Activated CD4-positive, alpha-beta T cell treated with anti-CD3 and anti-CD28 coated beads, Interleukin-2, amount 10 ng/mL, durations not matched to agents 7 days and 5 days (primary cell): ENCODE data around the gene RTN4RL2. TPM values are rescaled to one million over a fixed set of nuclear protein-coding genes. Genes with fewer than 3 reads are reported as not detected.
"Not testable (repeated sequence)": the region's sequence is repeated elsewhere in the genome, so short reads cannot be mapped to it uniquely, and the experiment has no call there.

ENCODE experiments used
- CTCF ChIA-PET: fragments of 350-600 bp; sonication (Branson Sonifier 250); formaldehyde crosslinking; loops from one replicate; lab custom pipeline; 2021; ENCODE audit warnings: antibody characterized with exemption; lab: Charles Lee
- POLR2A ChIA-PET: fragments of 350-600 bp; sonication (Branson Sonifier 250); formaldehyde crosslinking; loops from one replicate; lab custom pipeline; 2021; ENCODE audit warnings: antibody characterized with exemption; lab: Charles Lee
- DNase-seq: peaks from one replicate; pipeline ENCODE4 v3.0.0-alpha.2; 2020
- H3K27ac Mint-ChIP-seq: one replicate; pipeline ENCODE4 v1.8.0; 2021; ENCODE audit warnings: mild to moderate bottlenecking, moderate library complexity, mixed read lengths
- H3K27me3 Mint-ChIP-seq: one replicate; pipeline ENCODE4 v1.8.0; 2021; ENCODE audit warnings: mixed read lengths
- H3K36me3 Mint-ChIP-seq: one replicate; pipeline ENCODE4 v1.8.0; 2021; ENCODE audit warnings: low read depth, mixed read lengths
- H3K4me1 Mint-ChIP-seq: one replicate; pipeline ENCODE4 v1.8.0; 2021; ENCODE audit warnings: mixed read lengths
- H3K4me3 Mint-ChIP-seq: one replicate; pipeline ENCODE4 v1.8.0; 2021; ENCODE audit warnings: mild to moderate bottlenecking, moderate library complexity, mixed read lengths
- H3K9me3 Mint-ChIP-seq: one replicate; pipeline ENCODE4 v1.8.0; 2021; ENCODE audit warnings: mixed read lengths
- total RNA-seq, 2 experiments: library from RNA; stranded (reverse); gene quantifications; one replicate each; pipeline ENCODE4 v1.2.3, GENCODE V29; 2021

The RTN4RL2 gene
- total RNA-seq, 2 experiments from 2014 or later: 0.35 TPM; not detected in 1

DNA sequence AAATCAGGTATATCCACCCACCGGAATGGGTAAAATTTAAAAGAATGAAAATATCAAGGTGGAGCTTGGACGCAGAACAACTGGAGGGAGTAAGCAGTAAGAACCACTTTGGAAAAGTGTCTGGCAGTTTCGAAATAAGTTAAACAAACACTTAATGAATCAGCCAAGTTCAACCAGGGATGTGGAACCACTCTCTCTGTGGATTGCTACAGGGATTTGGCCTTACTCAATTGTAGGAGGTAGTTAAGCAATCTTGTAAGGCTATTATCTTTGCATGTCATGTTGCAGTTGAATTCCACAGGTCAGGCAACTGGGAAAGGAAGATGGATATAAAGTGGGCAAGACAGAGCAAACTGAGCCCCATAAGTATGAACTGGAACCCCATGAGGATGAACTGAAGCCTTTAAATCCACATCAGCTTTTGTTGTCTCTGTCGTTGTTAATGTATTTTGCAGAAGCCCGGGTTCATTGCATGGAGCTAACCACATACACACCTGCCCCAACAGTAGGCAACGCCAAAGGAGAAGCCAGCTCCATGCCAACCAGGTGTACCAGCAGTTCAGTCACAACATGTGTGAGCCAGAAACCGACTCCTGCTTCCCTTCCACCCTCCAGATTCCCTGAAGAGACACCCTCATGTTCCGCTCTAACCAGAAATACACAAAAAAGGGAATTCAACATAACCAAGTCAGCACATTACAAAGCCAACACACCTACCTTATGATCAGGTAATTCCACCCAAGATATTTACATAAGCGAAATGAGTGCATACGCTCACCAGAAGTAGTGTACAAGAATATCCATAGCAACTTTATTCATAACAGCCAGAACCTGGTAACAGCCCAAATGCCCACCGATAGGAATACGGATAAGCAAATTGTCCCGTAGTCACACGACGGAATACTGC lies 25.4 kb upstream of the RTN4RL2 start:
- Mint-ChIP-seq H3K4me3 (no peak overlapping the region), H3K9me3 (no peaks in the 10 kb centered on the region), H3K27me3 (peaks cover 7% of the 10 kb centered on the region), H3K4me1 (peaks cover 3% of the 10 kb centered on the region), H3K27ac (no peak overlapping the region), H3K36me3 (no peaks in the 10 kb centered on the region)
- no peak for DNase-seq
- POLR2A ChIA-PET: no interaction called here
- CTCF ChIA-PET: interaction anchor here (3.6 kb wide), 1 partner anchor 10 kb away, joined by 13 read pairs; no protein-coding TSS in a partner anchor

DNA sequence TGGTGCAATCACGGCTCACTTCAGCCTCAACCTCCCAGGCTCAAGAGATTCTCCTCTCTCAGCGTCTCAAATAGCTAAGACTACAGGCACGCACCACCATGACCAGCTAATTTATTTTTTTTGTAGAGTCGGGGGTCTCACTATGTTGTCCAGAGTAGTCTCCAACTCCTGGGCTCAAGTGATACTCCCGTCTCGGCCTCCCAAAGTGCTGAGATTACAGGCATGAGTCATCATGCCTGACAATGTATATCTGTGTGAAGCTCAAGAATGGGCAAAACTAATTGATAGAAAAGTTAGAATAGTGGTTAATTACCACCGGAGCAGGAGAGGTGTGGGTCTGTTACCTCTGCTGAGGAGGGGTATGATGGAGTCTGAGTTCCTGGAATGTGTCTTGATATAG lies 24.3 kb upstream of the RTN4RL2 start:
- no peaks in the 10 kb centered on the region for H3K36me3 Mint-ChIP-seq
- ChIA-PET POLR2A (no interaction called here), CTCF (interaction anchor here (0.6 to 3.6 kb wide), 3 partner anchors 11 to 81 kb away, joined by 3 to 13 read pairs (median 4); no protein-coding TSS in a partner anchor)
- H3K9me3 Mint-ChIP-seq: no peaks in the 10 kb centered on the region
- H3K27ac Mint-ChIP-seq: no peak overlapping the region
- no peak overlapping the region for H3K4me3 Mint-ChIP-seq
- peaks cover 7% of the 10 kb centered on the region for H3K27me3 Mint-ChIP-seq
- DNase-seq: no peak
- H3K4me1 Mint-ChIP-seq: peaks cover 3% of the 10 kb centered on the region

DNA sequence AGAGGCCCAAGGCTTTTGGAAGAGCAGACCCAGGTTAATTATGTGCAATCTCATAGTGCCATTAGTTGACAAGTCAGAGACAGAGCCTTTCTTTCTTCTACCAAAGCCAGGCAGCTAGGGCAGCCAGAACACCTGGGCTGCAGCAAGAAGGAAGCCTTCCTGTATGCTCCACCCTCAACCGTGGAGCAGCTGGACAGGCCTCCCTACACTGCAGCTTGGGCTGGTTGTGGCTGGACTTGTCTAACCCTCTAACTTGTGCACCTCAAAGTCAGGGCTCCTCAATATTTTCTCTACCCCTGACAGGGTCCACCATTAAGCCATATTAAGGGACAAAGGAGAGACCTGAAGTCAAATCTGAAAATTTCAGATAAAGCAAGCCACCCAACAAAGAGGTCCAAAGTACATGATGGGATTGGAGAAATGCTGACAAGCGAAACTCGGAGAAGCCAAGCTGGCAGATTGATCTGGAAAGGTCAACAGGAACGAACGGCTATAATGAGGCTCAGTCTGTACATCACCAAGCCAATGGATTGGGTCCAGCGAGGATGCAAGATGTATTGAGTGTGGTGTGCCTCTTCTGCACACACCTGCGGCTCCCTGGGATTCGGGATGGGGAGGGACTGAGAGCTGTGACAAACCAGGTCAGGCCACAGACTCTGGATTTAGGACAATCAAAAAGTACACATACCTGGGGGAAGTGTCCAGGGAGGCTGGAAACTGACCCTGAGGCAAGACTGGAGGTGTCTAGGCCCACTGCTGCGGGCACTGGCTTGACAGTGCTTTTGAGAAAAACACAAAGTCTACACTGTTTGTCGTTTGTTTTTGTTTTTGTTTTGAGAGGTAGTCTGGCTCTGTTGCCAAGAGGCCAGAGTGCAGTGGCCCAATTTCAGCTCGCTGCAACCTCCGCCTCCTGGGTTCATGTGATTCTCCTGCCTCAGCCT lies 21.7 kb upstream of the RTN4RL2 start:
- DNase-seq: no peak
- ChIA-PET POLR2A (no interaction called here), CTCF (interaction anchor here (1.3 to 2.1 kb wide), 3 partner anchors 11 to 41 kb away, joined by 3 to 11 read pairs (median 5); no protein-coding TSS in a partner anchor)
- Mint-ChIP-seq H3K4me1 (no peaks in the 10 kb centered on the region), H3K36me3 (no peaks in the 10 kb centered on the region), H3K9me3 (no peaks in the 10 kb centered on the region), H3K4me3 (no peak overlapping the region), H3K27me3 (peaks cover 7% of the 10 kb centered on the region), H3K27ac (no peak overlapping the region)

DNA sequence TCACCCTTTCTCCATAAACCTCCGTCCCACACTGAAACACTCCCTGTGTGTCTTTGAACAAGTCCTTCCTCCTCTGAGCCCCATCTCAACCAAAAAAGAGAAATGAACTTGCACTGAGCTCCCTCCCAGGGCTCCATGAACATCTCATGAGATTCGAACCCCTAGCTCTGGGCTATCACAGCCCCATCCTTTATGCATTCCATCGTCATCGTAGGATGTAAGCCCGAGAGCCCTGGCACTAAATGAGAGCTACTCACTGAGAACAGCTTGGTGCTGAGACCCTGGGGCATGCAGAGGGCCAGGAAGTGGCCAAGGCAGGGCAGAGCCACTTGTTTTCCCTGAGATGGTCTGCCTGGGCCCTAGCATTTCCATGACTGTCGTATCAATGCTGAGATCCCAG lies 20.5 kb upstream of the RTN4RL2 start:
- H3K4me3 Mint-ChIP-seq: no peak overlapping the region
- no peaks in the 10 kb centered on the region for H3K36me3 Mint-ChIP-seq
- ChIA-PET POLR2A (no interaction called here), CTCF (interaction anchor here (1.3 to 2.1 kb wide), 4 partner anchors 9 to 40 kb away, joined by 3 to 11 read pairs (median 6); no protein-coding TSS in a partner anchor)
- no peaks in the 10 kb centered on the region for H3K9me3 Mint-ChIP-seq
- DNase-seq: no peak
- H3K27ac Mint-ChIP-seq: no peak overlapping the region
- peaks cover 3% of the 10 kb centered on the region for H3K27me3 Mint-ChIP-seq
- no peaks in the 10 kb centered on the region for H3K4me1 Mint-ChIP-seq

DNA sequence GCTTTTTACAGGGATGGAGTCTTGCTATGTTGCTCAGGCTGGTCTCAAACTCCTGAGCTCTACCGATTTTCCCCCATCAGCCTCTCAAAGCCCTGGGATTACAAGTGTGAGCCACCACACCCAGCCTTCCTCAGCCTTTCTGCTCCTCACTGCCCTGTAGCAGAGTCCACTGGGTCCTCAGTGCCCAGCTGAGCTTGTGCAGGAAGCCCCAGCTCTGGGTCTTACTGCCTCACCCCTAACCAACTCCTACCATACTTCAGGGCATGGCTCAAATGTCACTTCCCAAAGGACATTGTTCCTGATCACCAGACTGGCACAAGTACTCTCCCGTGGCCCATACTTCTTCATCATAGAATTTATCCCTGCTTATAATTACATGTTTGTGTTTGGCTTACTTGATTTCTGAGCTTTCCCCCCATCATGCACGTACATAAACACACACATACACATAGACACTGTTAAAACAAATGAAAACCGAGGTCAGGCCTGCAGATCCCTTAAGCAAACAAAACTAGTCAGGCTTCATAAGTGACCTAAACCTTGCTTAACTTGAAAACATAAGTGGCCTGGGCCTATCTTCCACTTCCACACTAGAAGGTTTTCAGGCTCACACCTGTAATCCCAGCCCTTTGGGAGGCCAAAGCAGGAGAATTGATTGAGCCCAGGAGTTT lies 19.4 kb upstream of the RTN4RL2 start:
- H3K4me1 Mint-ChIP-seq: no peaks in the 10 kb centered on the region
- POLR2A ChIA-PET: no interaction called here
- no peak overlapping the region for H3K4me3 Mint-ChIP-seq
- CTCF ChIA-PET: interaction anchor here (1.6 to 2.1 kb wide), 3 partner anchors 9 to 13 kb away, joined by 6 to 11 read pairs (median 6); no protein-coding TSS in a partner anchor
- peaks cover 2% of the 10 kb centered on the region for H3K27me3 Mint-ChIP-seq
- H3K27ac Mint-ChIP-seq: no peak overlapping the region
- DNase-seq: no peak
- no peaks in the 10 kb centered on the region for H3K9me3 Mint-ChIP-seq
- no peaks in the 10 kb centered on the region for H3K36me3 Mint-ChIP-seq

DNA sequence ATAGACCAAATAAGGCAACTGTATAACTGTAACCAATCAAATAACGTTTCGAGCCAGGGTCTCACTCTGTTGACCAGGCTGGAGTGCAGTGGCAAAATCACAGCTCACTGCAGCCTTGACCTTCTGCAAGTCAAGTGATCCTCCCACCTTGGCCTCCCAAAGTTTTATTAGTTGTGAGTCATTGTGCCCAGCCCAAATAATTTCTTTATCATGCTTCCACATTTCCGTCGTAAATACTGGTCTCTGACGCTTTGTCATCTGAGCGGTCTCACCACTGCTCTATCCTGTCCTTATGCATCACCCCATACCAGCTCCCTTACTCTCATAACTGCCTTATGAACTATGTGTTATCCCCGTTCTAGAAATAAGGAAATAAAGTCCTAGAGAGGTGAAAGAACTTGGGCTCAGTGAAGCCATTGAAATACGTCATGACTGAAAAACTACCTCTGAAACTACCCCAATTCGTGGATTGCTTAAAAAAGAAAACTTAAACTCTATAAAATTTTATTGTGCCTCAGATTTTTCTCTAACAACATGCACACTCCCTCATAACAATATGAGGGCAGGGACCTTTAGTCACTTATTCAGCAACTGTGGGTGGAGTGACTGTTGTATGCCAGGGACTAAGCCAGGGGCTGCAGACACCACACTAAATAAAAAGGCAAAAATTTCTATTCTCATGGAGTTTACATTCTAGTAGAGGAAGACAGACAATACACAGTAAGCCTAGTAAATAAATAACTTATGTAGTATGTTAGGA lies 15.8 kb upstream of the RTN4RL2 start:
- Mint-ChIP-seq H3K4me1 (no peaks in the 10 kb centered on the region), H3K27ac (no peak overlapping the region), H3K4me3 (no peak overlapping the region), H3K36me3 (no peaks in the 10 kb centered on the region), H3K27me3 (peaks cover 9% of the 10 kb centered on the region), H3K9me3 (no peaks in the 10 kb centered on the region)
- ChIA-PET POLR2A (no interaction called here), CTCF (interaction anchor here (1.9 kb wide), 1 partner anchor 12 kb away, joined by 6 read pairs; no protein-coding TSS in a partner anchor)
- DNase-seq: no peak

DNA sequence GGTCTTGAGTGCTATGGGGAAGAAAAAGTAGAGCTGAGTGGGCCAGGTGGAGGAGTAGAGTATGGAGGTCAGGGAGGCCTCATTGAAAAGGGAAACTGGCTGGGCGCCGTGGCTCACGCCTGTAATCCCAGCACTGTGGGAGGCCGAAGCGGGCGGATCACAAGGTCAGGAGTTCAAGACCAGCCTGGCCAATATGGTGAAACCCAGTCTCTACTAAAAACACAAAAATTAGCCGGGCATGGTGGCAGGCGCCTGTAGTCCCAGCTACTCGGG lies 15.3 kb upstream of the RTN4RL2 start:
- H3K4me3 Mint-ChIP-seq, H3K9me3 Mint-ChIP-seq, H3K27ac Mint-ChIP-seq, H3K4me1 Mint-ChIP-seq, POLR2A ChIA-PET, DNase-seq, H3K36me3 Mint-ChIP-seq: not testable (repeated sequence)
- CTCF ChIA-PET: interaction anchor here (1.9 kb wide), 1 partner anchor 11 kb away, joined by 6 read pairs; no protein-coding TSS in a partner anchor
- peaks cover 14% of the 10 kb centered on the region for H3K27me3 Mint-ChIP-seq

DNA sequence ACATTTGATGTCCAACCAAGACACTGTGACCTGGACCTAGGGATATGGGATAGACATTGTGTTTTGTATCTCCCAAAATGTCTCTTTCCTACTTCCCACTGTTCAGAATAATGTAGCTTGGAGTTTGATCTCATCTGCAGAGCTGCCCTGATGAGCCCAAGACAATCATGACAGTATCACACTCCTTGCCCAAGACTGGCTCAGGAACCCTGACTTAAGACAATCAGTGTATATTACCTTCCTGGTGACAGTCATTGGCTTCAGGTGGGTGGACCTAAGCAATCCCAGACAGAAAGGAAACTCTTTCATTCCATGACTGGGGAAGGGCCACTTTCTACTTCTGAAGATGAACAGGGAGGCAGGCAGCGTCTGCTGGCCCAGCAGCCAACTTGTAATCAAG lies 14.3 kb upstream of the RTN4RL2 start:
- Mint-ChIP-seq H3K4me3 (no peak overlapping the region), H3K4me1 (no peaks in the 10 kb centered on the region), H3K27me3 (peaks cover 20% of the 10 kb centered on the region), H3K27ac (no peak overlapping the region), H3K9me3 (no peaks in the 10 kb centered on the region), H3K36me3 (no peaks in the 10 kb centered on the region)
- DNase-seq: no peak
- POLR2A ChIA-PET: no interaction called here
- CTCF ChIA-PET: interaction anchor here (0.7 to 1.9 kb wide), 2 partner anchors 10 to 82 kb away, joined by 3 to 6 read pairs; no protein-coding TSS in a partner anchor

DNA sequence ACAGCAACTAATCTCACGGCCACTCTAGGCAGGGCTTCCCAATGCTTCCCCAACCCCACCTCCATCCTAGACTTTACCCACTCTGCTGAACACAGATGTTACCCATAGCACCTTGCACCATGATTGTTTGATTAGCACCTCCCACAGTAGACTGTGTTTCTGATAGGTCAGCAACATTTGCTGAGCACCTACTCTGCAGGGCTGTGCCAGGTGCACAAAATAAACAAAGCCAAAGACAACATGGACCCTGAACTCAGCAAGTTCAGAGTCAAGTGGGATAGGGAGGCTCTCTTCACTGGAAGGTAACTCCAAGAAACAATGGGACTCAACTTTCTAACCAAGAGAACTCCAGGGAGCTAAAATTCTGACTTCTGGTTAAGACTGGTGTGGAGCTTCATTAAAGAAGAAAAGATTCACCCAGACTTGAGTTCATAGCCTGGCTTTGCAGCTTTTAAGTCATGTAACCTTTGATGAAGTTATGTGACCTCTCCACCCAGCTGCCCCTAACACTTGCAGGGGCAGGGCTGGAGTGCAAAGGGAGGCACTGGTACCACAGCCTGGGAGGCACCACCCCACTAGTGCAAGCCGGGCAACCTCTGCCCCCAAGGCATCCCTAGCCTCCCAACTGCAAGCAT lies 6.7 kb upstream of the RTN4RL2 start:
- ChIA-PET CTCF (interaction anchor here (0.7 to 1.6 kb wide), 3 partner anchors 23 to 63 kb away, joined by 3 to 4 read pairs (median 4); no protein-coding TSS in a partner anchor), POLR2A (no interaction called here)
- Mint-ChIP-seq H3K27ac (no peak overlapping the region), H3K4me3 (no peak overlapping the region), H3K27me3 (peaks cover 43% of the 10 kb centered on the region), H3K36me3 (no peaks in the 10 kb centered on the region), H3K4me1 (peaks cover 13% of the 10 kb centered on the region), H3K9me3 (no peaks in the 10 kb centered on the region)
- no peak for DNase-seq

DNA sequence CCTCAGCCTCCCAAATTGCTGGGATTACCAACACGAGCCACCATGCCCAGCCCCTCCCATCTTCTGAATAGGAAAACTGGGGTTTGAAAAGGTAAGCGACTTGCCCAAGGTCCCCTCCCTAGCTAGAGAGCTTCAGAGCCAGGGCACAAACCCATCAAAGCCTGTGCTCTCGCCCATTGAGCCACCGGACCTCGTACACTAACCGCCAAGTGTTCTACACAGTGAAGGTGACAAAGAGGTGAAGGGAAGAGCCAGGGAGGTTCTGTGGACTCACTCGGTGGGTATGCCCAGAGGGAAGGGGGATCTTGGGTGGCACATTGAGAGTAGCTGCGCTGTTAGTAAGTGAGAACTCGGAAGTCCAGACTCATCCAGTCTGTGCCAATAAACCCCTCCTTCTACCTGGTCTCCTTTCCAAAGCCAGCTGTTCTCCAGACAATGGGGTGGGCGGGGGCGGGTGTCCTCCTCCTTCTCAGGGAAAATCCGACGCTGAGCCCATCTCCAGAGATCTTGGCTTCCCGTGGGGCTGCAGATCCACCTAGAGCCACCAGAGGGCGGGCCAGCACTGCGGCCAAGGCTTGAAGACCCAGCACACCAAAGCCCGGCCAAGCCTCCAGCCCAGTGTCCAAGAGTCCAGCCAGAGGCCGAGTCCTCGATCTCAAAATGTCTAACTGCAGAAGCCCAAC lies 3.2 kb upstream of the RTN4RL2 start:
- peaks cover 27% of the 10 kb centered on the region for H3K4me1 Mint-ChIP-seq
- CTCF ChIA-PET: interaction anchor here (0.6 to 3.9 kb wide), 28 partner anchors 11 to 358 kb away, joined by 3 to 30 read pairs (median 4); partner anchors contain the start of genes SLC43A1 and UBE2L6
- peaks cover 53% of the 10 kb centered on the region for H3K27me3 Mint-ChIP-seq
- POLR2A ChIA-PET: no interaction called here
- no peak overlapping the region for H3K4me3 Mint-ChIP-seq
- H3K27ac Mint-ChIP-seq: peak overlapping the region; percentile 44
- no peaks in the 10 kb centered on the region for H3K36me3 Mint-ChIP-seq
- no peaks in the 10 kb centered on the region for H3K9me3 Mint-ChIP-seq
- DNase-seq: peak; percentile 74

DNA sequence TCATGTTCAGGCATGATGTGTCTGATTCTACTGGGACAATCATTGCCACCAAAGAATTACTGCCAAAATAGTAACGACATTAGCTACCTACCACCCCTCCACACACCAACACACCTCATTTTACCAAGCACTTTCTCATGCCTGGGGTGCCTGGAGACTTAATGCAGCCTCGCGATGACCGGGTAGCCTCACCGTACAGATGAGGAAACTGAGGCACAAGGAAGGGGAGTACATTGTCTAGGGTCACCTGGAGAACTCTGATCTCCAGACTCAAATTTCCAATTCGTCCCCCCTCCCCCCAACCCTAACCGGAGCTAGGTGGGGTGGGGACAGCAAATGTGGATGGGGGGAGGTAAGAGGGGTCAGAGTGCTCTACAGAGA lies 2.7 kb upstream of the RTN4RL2 start:
- peaks cover 29% of the 10 kb centered on the region for H3K4me1 Mint-ChIP-seq
- ChIA-PET CTCF (interaction anchor here (0.6 to 3.9 kb wide), 32 partner anchors 15 to 357 kb away, joined by 3 to 30 read pairs (median 4); partner anchors contain the start of genes SLC43A1 and UBE2L6), POLR2A (no interaction called here)
- peaks cover 53% of the 10 kb centered on the region for H3K27me3 Mint-ChIP-seq
- peak overlapping the region; percentile 44 for H3K27ac Mint-ChIP-seq
- DNase-seq: no peak
- no peaks in the 10 kb centered on the region for H3K9me3 Mint-ChIP-seq
- no peak overlapping the region for H3K4me3 Mint-ChIP-seq
- no peaks in the 10 kb centered on the region for H3K36me3 Mint-ChIP-seq
